ENCODE results near the gene IL20. TPM values are rescaled to one million over a fixed set of nuclear protein-coding genes. Genes with fewer than 3 reads are reported as not detected.
A peak's percentile ranks its signal among the peaks of the same experiment; 100 is the strongest.

The IL20 gene
- total RNA-seq, 6 experiments from 2014 or later, result not detected

DNA sequence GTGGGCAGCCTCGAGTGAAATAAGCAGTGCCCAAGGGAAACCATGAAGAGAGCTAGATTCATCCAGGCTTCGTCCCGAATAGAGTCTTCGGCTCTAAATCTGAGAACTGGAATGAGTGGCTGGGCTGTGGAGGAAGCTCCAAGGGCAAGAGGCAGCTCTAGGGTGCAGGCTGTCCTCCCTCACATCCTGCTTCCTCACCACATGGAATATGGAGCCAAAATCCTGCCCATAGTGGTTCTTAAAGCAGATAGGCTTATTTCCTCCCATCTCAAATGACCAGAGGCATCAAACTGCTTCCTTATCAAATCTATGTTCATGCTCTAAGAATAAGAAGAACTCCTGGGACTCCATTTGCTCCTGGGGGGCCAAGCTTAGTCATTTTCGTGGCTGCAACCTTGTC lies 34.3 kb downstream of the IL20 start:
- Histone ChIP-seq H3K27me3 (no peaks in the 10 kb centered on the region), H3K36me3 (no peaks in the 10 kb centered on the region), H3K4me1 (peaks cover 0 to 4% (median 0%) of the 10 kb centered on the region in 4 donors), H3K9me3 (no peaks in the 10 kb centered on the region), H3K4me3 (no peak overlapping the region), H3K27ac (no peak overlapping the region)
- intact Hi-C loops (cut with DNase I), result no loop called here
- DNase-seq (no peak), ATAC-seq (peak in 2 of 4 donors; percentile 27 to 67)
- no peak for TF ChIP-seq POLR2A (IDR thresholded peaks at IDR 0.05)
- TF ChIP-seq, protein P1, sequence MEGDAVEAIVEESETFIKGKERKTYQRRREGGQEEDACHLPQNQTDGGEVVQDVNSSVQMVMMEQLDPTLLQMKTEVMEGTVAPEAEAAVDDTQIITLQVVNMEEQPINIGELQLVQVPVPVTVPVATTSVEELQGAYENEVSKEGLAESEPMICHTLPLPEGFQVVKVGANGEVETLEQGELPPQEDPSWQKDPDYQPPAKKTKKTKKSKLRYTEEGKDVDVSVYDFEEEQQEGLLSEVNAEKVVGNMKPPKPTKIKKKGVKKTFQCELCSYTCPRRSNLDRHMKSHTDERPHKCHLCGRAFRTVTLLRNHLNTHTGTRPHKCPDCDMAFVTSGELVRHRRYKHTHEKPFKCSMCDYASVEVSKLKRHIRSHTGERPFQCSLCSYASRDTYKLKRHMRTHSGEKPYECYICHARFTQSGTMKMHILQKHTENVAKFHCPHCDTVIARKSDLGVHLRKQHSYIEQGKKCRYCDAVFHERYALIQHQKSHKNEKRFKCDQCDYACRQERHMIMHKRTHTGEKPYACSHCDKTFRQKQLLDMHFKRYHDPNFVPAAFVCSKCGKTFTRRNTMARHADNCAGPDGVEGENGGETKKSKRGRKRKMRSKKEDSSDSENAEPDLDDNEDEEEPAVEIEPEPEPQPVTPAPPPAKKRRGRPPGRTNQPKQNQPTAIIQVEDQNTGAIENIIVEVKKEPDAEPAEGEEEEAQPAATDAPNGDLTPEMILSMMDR (IDR thresholded peaks at IDR 0.05), result no peak
- 45% methylated on average over 2 of the region's 5 CpGs for WGBS (ENCODE audit: insufficient coverage, low coverage, low lambda C conversion rate, missing lambda C conversion rate)

DNA sequence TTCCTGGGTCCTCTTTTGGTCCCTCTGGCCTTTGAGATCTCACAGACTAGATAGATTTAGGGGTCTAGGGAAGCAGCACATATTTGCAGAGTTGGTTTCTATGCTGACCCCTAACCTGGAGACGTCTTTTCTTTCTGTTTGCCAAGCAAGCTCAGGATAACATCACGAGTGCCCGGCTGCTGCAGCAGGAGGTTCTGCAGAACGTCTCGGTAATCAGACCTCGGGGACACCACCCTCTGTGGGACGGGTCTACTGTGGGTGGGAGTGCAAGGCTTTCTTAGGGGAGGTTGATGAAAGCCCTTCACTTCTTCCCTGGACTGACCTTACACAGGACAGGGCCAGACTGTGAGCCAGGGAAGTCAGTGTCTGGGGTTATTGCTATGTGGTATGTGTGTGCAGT lies 34.7 kb downstream of the IL20 start:
- no peak for ATAC-seq
- WGBS (ENCODE audit: insufficient coverage, low coverage, low lambda C conversion rate, missing lambda C conversion rate), result 73% methylated on average over 3 of the region's 7 CpGs

DNA sequence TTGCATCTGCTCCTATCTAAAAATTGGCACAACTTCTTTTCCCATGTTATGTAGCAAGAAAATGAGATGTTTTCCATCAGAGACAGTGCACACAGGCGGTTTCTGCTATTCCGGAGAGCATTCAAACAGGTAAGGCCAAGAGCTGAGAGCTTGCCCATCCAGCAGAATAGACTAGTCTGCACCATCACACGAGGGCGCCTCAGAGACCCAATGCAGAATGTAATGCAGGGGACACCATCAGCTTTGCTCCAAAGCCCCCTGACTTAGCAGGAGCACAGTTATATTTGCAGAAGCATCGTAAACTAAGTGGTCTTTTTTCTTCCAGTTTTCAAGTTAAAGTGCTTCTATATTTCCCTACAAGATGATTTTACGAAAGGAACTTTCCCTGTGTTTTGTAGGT lies 36.5 kb downstream of the IL20 start:
- no peaks in the 10 kb centered on the region for H3K36me3 ChIP-seq
- no peak for DNase-seq
- H3K27me3 ChIP-seq, result no peaks in the 10 kb centered on the region
- TF ChIP-seq, protein P1 (IDR thresholded peaks at IDR 0.05), result no peak
- no peak overlapping the region for H3K4me3 ChIP-seq
- no peak overlapping the region for H3K27ac ChIP-seq
- WGBS (ENCODE audit: insufficient coverage, low coverage, low lambda C conversion rate, missing lambda C conversion rate), result 79% methylated on average over 6 of the region's 6 CpGs
- intact Hi-C loops (cut with DNase I), result no loop called here
- no peak for ATAC-seq
- H3K4me1 ChIP-seq, result no peaks in the 10 kb centered on the region
- H3K9me3 ChIP-seq, result no peaks in the 10 kb centered on the region

More for the DNA sequence above, 34.7 kb downstream of the IL20 start:
- no peak overlapping the region for H3K4me3 ChIP-seq
- TF ChIP-seq, protein P1 (IDR thresholded peaks at IDR 0.05), result no peak
- no peak for TF ChIP-seq POLR2A (IDR thresholded peaks at IDR 0.05)
- peaks cover 0 to 4% (median 0%) of the 10 kb centered on the region in 4 donors for H3K4me1 ChIP-seq
- no peak overlapping the region for H3K27ac ChIP-seq
- no peaks in the 10 kb centered on the region for H3K9me3 ChIP-seq
- intact Hi-C loops (cut with DNase I), result no loop called here
- H3K27me3 ChIP-seq, result no peaks in the 10 kb centered on the region
- no peaks in the 10 kb centered on the region for H3K36me3 ChIP-seq
- no peak for DNase-seq

DNA sequence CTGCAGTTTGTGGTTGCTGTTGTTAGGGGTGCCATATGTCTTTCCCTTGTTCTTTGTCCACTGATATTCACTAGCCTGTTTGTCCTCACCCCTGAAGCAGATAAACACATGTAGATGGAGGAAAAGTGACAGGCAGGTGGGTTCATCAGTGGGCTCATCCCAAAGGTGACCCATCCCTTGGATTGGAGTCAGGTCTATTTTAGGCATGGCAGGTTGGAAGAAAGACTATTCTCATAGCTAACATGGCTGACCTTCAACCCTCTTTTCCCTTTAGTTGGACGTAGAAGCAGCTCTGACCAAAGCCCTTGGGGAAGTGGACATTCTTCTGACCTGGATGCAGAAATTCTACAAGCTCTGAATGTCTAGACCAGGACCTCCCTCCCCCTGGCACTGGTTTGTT lies 37.3 kb downstream of the IL20 start:
- no peak for TF ChIP-seq POLR2A (IDR thresholded peaks at IDR 0.05)
- TF ChIP-seq, protein P1 (IDR thresholded peaks at IDR 0.05), result no peak
- H3K36me3 ChIP-seq, result no peaks in the 10 kb centered on the region
- H3K4me1 ChIP-seq, result peaks cover 0 to 5% (median 0%) of the 10 kb centered on the region in 4 donors
- DNase-seq (no peak), ATAC-seq (no peak)
- H3K27ac ChIP-seq, result no peak overlapping the region
- H3K4me3 ChIP-seq, result no peak overlapping the region
- no peaks in the 10 kb centered on the region for H3K27me3 ChIP-seq
- intact Hi-C loops (cut with DNase I), result no loop called here
- no peaks in the 10 kb centered on the region for H3K9me3 ChIP-seq
- no CpG with 5 or more reads among the region's 1 CpG for WGBS (ENCODE audit: insufficient coverage, low coverage, low lambda C conversion rate, missing lambda C conversion rate)

DNA sequence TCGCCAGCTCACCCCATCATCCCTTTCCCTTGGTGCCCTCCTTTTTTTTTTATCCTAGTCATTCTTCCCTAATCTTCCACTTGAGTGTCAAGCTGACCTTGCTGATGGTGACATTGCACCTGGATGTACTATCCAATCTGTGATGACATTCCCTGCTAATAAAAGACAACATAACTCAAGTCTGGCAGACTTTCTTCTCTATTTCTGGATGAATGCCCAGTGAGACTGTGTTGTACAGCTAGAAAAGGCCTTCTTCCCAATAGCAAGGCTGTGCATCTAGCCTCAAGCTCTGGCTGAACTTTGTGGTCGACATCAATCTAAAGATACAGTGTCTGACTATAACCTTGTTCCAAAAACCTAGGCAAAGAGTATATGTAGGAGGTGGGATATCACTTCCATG lies 38.3 kb downstream of the IL20 start:
- Histone ChIP-seq H3K4me3 (no peak overlapping the region), H3K4me1 (peaks cover 0 to 5% (median 0%) of the 10 kb centered on the region in 4 donors), H3K27me3 (no peaks in the 10 kb centered on the region), H3K27ac (no peak overlapping the region), H3K9me3 (no peaks in the 10 kb centered on the region), H3K36me3 (no peaks in the 10 kb centered on the region)
- 75% methylated on average over 2 of the region's 2 CpGs for WGBS (ENCODE audit: insufficient coverage, low coverage, low lambda C conversion rate, missing lambda C conversion rate)
- intact Hi-C loops (cut with DNase I), result no loop called here
- TF ChIP-seq, protein P1 (IDR thresholded peaks at IDR 0.05), result no peak
- TF ChIP-seq POLR2A (IDR thresholded peaks at IDR 0.05), result no peak
- DNase-seq, result no peak
- no peak for ATAC-seq
